ENCODE data around the gene TMEM79.
A peak's percentile ranks its signal among the peaks of the same experiment; 100 is the strongest.
"Not testable (repeated sequence)": the region's sequence is repeated elsewhere in the genome, so short reads cannot be mapped to it uniquely, and the experiment has no call there.

Gene TMEM79

DNA sequence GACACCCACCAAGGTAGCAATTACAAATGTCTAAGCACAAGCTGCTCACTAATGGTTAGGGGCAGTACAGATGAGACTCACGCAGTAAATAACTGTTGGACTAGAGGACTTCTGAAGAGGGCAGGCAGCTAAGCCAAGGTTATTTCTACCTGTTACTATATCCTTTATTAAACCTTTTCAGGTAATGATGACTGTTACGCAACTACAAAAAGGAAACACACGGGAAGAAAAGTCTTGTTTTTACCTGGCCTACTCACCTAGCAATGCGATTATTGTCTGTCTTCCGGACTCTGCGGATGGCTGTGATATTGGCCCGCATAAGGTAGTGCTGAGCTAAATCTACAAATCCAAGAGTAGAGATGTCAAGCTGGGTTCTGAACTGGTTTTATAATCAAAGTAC lies 32.8 kb downstream of the TMEM79 start:
- no peak for DNase-seq

GRCh38 chr1:156319664-156320063 lies 35.5 kb downstream of the TMEM79 start:
- no peak for DNase-seq

DNA sequence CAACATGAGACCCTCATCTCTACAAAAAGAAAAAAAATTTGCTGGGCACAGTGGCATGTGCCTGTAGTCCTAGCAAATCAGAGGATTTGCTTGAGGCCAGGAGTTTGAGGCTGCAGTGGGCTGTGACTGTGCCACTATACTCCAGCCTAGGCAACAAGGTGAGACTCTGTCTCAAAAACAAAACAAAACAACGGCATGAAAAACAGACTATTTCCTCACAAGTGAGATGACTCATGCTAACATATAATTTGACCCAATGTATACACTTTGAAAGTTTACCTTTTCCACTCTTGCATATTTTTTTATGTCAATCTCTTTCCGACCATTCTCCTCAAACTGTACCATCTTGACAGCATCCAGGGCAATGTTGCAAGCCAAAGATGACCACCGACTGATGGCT lies 36.4 kb downstream of the TMEM79 start:
- no peak for DNase-seq

- not testable (repeated sequence) for DNase-seq
Measured at GRCh38 chr1:156323179-156323578, 39.1 kb downstream of the TMEM79 start.

- no peak for DNase-seq
Measured at GRCh38 chr1:156336242-156336641, 52.1 kb downstream of the TMEM79 start.

DNA sequence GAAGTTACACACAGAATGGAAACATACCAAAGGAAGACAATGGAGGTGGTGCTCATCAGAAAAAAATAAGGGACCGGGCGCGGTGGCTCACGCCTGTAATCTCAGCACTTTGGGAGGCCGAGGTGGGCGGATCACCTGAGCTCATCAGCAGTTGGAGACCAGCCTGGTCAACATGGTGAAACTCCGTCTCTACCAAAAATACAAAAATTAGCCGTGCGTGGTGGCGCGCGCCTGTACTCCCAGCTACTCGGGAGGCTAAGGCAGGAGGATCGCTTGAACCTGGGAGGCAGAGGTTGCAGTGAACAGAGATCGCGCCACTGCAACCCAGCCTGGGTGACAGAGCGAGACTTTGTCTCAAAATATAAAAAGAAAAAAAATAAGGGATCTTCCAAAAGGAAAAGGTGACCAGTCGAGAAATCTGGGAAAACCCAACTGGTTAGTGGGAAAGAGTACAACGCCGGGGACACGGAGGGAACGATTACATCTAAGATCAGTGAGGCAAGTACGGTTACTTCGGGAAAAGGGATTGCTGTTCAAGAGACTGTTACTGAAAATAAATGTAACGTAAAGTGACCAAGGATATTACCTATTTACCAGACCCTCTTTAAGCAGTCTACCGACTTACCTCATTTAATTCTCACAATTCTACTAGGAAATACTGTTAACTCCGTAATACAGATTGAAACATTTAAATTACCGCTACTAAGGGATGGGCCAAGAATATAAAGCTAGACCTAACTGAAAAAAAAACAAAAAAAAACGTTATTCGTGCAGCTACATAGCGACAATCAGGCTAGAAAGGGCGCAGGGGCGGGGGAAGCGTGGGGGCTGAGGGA lies 53.1 kb downstream of the TMEM79 start:
- DNase-seq = no peak

DNA sequence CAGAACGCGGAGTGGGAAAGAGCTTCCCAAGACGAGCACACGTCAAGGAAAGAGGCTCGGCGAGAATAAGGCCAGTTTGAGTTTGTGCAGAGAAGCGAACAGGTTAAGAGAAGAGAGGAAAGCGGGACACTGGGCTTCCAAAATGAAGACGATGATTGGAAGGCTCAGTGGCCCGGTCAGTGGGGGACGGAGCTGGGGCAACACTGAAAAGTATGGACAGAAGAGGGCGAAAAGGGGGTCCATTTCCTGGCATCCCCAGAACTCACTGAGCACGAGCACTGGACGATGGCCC lies 53.7 kb downstream of the TMEM79 start:
- DNase-seq = no peak

GRCh38 chr1:156338180-156338976 lies 54.3 kb downstream of the TMEM79 start, which contains the start of the genes CCT3 and TSACC:
Gene CCT3, minus strand, starts transcription at chr1:156338292. Its CDS starts 108 bp downstream, at chr1:156338184.
Gene TSACC, plus strand, starts transcription at chr1:156338526. Its CDS starts 1,232 bp downstream, at chr1:156339758.
- DNase-seq = peak; percentile 100

Measured in NCI-H2081 treated with DMSO at 0.1 percent for 48 hours (cell line).